Memory B cell (primary cell): Measurements from ENCODE around the gene ATOH7.
"Not testable (repeated sequence)": the region's sequence is repeated elsewhere in the genome, so short reads cannot be mapped to it uniquely, and the experiment has no call there.

Experiments used
- ATAC-seq: fragments of 150-1000 bp; cut with Tn5 transposase; 2 replicates; pipeline ENCODE4 v1.10.0; 2021; ENCODE audit warnings: low read depth, mild to moderate bottlenecking, moderate library complexity
- DNase-seq, 2 donors: peaks; one replicate each; pipeline ENCODE4 v3.0.0; 2022; ENCODE audit warnings: low spot score in 2 of 2
- H3K27ac Mint-ChIP-seq: one replicate; pipeline ENCODE4 v1.8.0; 2022; ENCODE audit warnings: mild to moderate bottlenecking, moderate library complexity, mixed read lengths
- H3K27me3 Mint-ChIP-seq: one replicate; pipeline ENCODE4 v1.8.0; 2022; ENCODE audit warnings: mixed read lengths
- H3K36me3 Mint-ChIP-seq: one replicate; pipeline ENCODE4 v1.8.0; 2022; ENCODE audit warnings: mild to moderate bottlenecking, mixed read lengths
- H3K4me1 Mint-ChIP-seq: one replicate; pipeline ENCODE4 v1.8.0; 2022; ENCODE audit warnings: mixed read lengths
- H3K4me3 Mint-ChIP-seq: one replicate; pipeline ENCODE4 v1.8.0; 2022; ENCODE audit warnings: mild to moderate bottlenecking, moderate library complexity, mixed read lengths
- H3K9me3 Mint-ChIP-seq: one replicate; pipeline ENCODE4 v1.8.0; 2022; ENCODE audit warnings: mixed read lengths

ATOH7 gene

GRCh38 chr10:68231817-68232251 is at the start of gene ATOH7:
TSS of gene ATOH7 (minus strand) at chr10:68232113. CDS start at chr10:68231677, 436 bp downstream.
- Mint-ChIP-seq H3K9me3 (no peaks in the 10 kb centered on the region), H3K36me3 (no peaks in the 10 kb centered on the region), H3K27ac (no peak within 1 kb of the TSS), H3K27me3 (peaks cover 12% of the 10 kb centered on the region), H3K4me1 (peaks cover 5% of the 10 kb centered on the region), H3K4me3 (peak within 1 kb of the TSS; percentile 76)
- DNase-seq (peak in 1 of 2 donors; percentile 4), ATAC-seq (no peak)

GRCh38 chr10:68280758-68281157 is 48.8 kb upstream of the ATOH7 start:
- no peaks in the 10 kb centered on the region for H3K36me3 Mint-ChIP-seq
- H3K9me3 Mint-ChIP-seq = peaks cover 6% of the 10 kb centered on the region
- H3K4me1 Mint-ChIP-seq = no peaks in the 10 kb centered on the region
- no peak overlapping the region for H3K4me3 Mint-ChIP-seq
- no peaks in the 10 kb centered on the region for H3K27me3 Mint-ChIP-seq
- no peak overlapping the region for H3K27ac Mint-ChIP-seq
- ATAC-seq (no peak), DNase-seq (no peak)

GRCh38 chr10:68278906-68279753 is 47.2 kb upstream of the ATOH7 start:
- not testable (repeated sequence) for H3K9me3 Mint-ChIP-seq, H3K4me3 Mint-ChIP-seq, ATAC-seq, H3K36me3 Mint-ChIP-seq, H3K4me1 Mint-ChIP-seq, H3K27ac Mint-ChIP-seq, H3K27me3 Mint-ChIP-seq, DNase-seq

- H3K4me3 Mint-ChIP-seq, H3K36me3 Mint-ChIP-seq, H3K4me1 Mint-ChIP-seq, H3K9me3 Mint-ChIP-seq, DNase-seq, H3K27ac Mint-ChIP-seq, H3K27me3 Mint-ChIP-seq, ATAC-seq: not testable (repeated sequence)
Observed at GRCh38 chr10:68277814-68278213, 45.9 kb upstream of the ATOH7 start.

- Mint-ChIP-seq H3K4me1 (no peaks in the 10 kb centered on the region), H3K27ac (no peak overlapping the region), H3K4me3 (no peak overlapping the region), H3K27me3 (peaks cover 1% of the 10 kb centered on the region), H3K36me3 (no peaks in the 10 kb centered on the region), H3K9me3 (peaks cover 6% of the 10 kb centered on the region)
- ATAC-seq (no peak), DNase-seq (no peak)
Observed at GRCh38 chr10:68276224-68276623, 44.3 kb upstream of the ATOH7 start.

GRCh38 chr10:68275600-68276126 is 43.8 kb upstream of the ATOH7 start:
- H3K4me1 Mint-ChIP-seq = no peaks in the 10 kb centered on the region
- H3K36me3 Mint-ChIP-seq = no peaks in the 10 kb centered on the region

GRCh38 chr10:68272833-68273232 is 40.9 kb upstream of the ATOH7 start:
- Mint-ChIP-seq H3K9me3 (peaks cover 6% of the 10 kb centered on the region), H3K27ac (no peak overlapping the region), H3K36me3 (no peaks in the 10 kb centered on the region), H3K27me3 (peaks cover 2% of the 10 kb centered on the region), H3K4me1 (no peaks in the 10 kb centered on the region), H3K4me3 (no peak overlapping the region)
- ATAC-seq = no peak
- DNase-seq = no peak

More at GRCh38 chr10:68275600-68276126, 43.8 kb upstream of the ATOH7 start:
- ATAC-seq (no peak), DNase-seq (no peak)
- Mint-ChIP-seq H3K9me3 (peaks cover 6% of the 10 kb centered on the region), H3K4me3 (no peak overlapping the region), H3K27me3 (peaks cover 2% of the 10 kb centered on the region), H3K27ac (no peak overlapping the region)

- Mint-ChIP-seq H3K27me3 (peaks cover 2% of the 10 kb centered on the region), H3K9me3 (no peaks in the 10 kb centered on the region), H3K27ac (no peak overlapping the region), H3K36me3 (no peaks in the 10 kb centered on the region), H3K4me3 (no peak overlapping the region), H3K4me1 (no peaks in the 10 kb centered on the region)
- no peak for ATAC-seq
- DNase-seq = no peak
Observed at GRCh38 chr10:68271196-68271882, 39.4 kb upstream of the ATOH7 start.

- DNase-seq (no peak), ATAC-seq (no peak)
- Mint-ChIP-seq H3K4me3 (no peak overlapping the region), H3K4me1 (no peaks in the 10 kb centered on the region), H3K36me3 (no peaks in the 10 kb centered on the region), H3K9me3 (no peaks in the 10 kb centered on the region), H3K27ac (no peak overlapping the region), H3K27me3 (peaks cover 2% of the 10 kb centered on the region)
Observed at GRCh38 chr10:68269562-68270290, 37.8 kb upstream of the ATOH7 start.

GRCh38 chr10:68261132-68261856 is 29.4 kb upstream of the ATOH7 start:
- H3K9me3 Mint-ChIP-seq = peaks cover 2% of the 10 kb centered on the region
- H3K36me3 Mint-ChIP-seq = peaks cover 2% of the 10 kb centered on the region
- ATAC-seq (no peak), DNase-seq (no peak)
- no peak overlapping the region for H3K4me3 Mint-ChIP-seq
- no peak overlapping the region for H3K27ac Mint-ChIP-seq
- peaks cover 9% of the 10 kb centered on the region for H3K27me3 Mint-ChIP-seq
- H3K4me1 Mint-ChIP-seq = no peaks in the 10 kb centered on the region

- Mint-ChIP-seq H3K4me3 (no peak overlapping the region), H3K27ac (no peak overlapping the region), H3K36me3 (no peaks in the 10 kb centered on the region), H3K9me3 (no peaks in the 10 kb centered on the region), H3K4me1 (peaks cover 5% of the 10 kb centered on the region), H3K27me3 (peaks cover 9% of the 10 kb centered on the region)
- DNase-seq (no peak), ATAC-seq (no peak)
Observed at GRCh38 chr10:68253346-68253745, 21.4 kb upstream of the ATOH7 start.

GRCh38 chr10:68251625-68252495 is 19.9 kb upstream of the ATOH7 start:
- H3K27ac Mint-ChIP-seq = no peak overlapping the region
- H3K9me3 Mint-ChIP-seq = no peaks in the 10 kb centered on the region
- H3K4me1 Mint-ChIP-seq = peaks cover 5% of the 10 kb centered on the region
- H3K36me3 Mint-ChIP-seq = no peaks in the 10 kb centered on the region
- no peak overlapping the region for H3K4me3 Mint-ChIP-seq
- H3K27me3 Mint-ChIP-seq = peaks cover 5% of the 10 kb centered on the region
- no peak for DNase-seq
- ATAC-seq = no peak

- Mint-ChIP-seq H3K4me3 (no peak overlapping the region), H3K4me1 (peaks cover 5% of the 10 kb centered on the region), H3K27ac (no peak overlapping the region), H3K9me3 (no peaks in the 10 kb centered on the region), H3K36me3 (no peaks in the 10 kb centered on the region), H3K27me3 (peaks cover 2% of the 10 kb centered on the region)
- no peak for DNase-seq
- ATAC-seq = no peak
Observed at GRCh38 chr10:68251151-68251550, 19.2 kb upstream of the ATOH7 start.
